GM21737 (cell line): ENCODE results near the gene ATP8B3.

Experiments used
- ATAC-seq: cut with Tn5 transposase; IDR thresholded peaks from one replicate; pipeline ENCODE4 v1.9.1; 2021; ENCODE audit warnings: mild to moderate bottlenecking, moderate library complexity; ENCODE audit not compliant: unreplicated experiment

Gene ATP8B3

DNA sequence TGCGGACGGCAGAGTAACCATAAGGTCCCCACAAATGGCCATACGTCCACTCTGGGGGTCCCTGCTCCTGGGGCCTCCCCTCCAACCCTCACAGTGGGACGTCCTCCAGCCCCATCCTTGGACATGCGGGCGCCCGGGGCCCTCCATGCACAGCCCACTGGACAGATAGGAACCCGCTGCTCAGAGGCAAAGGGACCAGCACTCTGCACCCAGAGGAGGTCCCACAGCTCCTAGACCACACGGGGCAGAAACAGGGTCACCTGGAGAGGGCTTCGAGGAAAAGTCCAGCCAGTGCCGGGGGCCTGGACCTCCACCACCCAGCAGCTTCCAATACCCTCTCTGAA lies 25.1 kb upstream of the ATP8B3 start:
- no peak for ATAC-seq

DNA sequence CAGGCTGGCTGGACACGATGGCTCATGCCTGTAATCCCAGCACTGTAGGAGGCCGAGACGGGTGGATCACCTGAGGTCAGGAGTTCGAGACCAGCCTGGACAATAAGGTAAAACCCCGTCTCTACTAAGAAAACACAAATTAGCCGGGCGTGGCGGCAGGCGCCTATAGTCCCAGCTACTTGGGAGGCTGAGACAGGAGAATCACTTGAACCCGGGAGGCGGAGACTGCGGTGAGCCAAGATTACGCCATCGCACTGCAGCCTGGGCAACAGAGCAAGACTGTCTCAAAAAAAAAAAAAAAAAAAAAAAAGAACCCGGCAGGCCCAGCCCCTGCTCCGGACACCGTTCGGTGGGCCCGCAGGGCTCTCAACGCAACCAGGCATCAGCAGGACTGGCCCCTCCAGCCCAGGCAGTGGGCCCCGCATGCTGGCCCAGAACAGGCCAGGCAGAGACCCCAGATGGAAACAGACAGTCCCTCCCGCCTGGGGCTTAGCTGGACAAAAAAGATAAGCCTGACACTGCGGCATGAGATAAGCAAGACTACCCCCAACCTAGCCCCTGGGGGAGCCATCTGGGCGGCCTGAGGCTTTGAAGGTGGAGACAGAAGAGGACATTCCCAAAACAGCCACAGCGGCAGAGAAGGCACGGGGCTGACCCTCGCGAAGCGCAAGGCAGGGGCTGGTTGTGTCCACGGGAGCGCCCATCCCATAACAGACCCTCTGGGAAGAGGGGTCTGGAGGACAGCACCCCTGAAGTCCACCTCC lies 24.6 kb upstream of the ATP8B3 start:
- ATAC-seq = no peak

DNA sequence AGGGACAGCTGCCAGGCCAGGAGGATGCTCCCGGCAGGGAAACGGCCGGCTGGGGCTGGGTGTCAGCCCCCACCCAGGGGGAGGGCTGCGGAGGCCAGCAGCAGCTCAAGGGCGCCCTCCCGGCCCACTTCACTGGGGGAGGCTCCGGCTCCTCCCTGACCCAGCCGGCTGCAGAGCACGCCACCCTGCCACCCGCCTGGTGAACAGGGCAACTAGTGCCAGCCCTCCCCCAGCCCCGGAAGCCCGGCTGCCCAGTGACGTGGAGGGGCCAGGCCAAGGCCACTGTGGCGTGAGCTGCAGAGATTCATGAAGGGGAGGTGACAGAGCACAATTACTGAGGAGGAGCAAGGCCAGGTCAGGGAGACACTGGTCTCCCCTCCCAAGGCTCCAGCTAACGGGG lies 21.5 kb upstream of the ATP8B3 start:
- no peak for ATAC-seq

DNA sequence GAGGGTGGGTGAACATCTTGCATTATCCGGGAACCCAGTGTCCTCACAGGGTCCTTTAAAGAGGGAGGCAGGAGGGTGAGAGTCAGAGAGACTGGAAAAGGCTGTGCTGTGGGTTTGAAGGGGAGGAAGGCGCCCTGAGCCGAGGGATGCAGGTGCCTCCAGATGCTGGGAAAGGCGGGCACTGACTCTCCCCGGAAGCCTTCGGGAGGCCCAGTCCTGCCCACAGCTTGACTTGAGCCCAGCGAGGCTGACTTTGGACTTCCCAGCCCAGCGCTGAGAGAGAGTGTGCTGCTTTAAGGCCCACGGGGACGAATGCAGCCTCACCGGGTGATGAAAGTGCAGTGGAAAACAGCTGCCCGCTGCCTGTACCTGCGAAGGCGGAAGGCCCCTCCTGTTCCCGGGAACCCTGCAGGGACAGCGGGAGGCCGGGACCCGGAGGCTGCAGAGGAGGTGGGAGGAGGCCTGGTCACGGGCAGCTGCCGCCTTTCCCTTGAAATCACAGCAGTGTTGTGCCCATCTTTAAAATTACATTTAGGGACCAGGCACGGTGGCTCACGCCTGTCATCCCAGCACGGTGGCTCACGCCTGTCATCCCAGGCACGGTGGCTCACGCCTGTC lies 20.1 kb upstream of the ATP8B3 start:
- ATAC-seq = no peak

DNA sequence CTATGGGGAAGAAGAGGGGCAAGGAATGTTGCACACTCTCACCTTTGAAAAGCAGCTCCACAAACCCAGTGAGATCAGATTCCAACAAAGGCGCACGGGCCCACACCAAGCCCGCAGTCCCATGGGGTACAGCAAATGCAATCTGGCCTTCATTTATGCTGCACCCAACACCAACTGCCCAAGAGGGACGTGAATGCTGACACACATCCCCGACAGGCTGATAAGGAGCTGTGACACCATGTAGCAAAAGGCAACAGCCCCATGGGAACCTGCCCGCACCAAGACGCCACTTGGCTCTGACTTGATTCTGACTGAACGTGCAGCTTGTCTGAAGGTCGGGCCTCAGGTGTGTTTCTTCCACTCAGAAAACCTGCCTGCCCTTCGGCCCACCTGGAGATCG lies 18.9 kb upstream of the ATP8B3 start:
- ATAC-seq = no peak

DNA sequence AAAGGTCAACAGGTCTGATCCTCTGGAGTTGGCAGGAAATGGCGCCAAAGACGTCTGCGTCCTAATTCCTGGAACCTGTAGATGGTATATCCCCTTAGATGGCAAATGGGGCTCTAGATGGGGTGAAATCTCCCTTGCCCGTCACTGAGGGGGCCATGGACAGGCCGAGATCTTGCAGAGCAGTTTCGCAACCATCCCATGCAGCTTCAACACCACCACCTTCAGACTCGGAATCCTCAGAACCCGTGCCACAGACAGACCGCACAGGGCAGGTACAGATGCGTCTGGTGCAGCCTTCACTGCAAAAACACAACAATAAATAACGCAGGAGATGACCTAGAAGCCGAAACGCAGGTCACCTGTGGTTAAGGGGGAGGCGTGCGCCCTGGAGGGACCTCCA lies 18.5 kb upstream of the ATP8B3 start:
- ATAC-seq = no peak

DNA sequence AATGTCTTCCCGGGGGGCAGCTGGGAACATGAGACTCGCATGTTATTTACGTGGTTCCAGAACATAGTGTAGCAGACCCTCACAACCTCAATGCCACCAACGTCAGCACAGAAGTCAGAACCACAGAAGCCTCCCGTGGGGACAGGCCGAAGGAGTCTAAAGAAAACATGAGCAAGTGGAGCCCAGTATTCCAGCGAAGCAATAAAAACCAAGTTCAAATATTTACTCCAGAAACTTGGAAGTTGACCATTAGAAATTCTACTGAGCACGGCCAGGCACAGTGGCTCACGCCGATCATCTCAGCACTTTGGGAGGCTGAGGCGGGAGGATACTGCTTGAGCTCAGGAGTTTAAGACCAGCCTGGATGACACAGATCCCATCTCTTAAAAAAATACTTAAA lies 17.9 kb upstream of the ATP8B3 start:
- no peak for ATAC-seq

DNA sequence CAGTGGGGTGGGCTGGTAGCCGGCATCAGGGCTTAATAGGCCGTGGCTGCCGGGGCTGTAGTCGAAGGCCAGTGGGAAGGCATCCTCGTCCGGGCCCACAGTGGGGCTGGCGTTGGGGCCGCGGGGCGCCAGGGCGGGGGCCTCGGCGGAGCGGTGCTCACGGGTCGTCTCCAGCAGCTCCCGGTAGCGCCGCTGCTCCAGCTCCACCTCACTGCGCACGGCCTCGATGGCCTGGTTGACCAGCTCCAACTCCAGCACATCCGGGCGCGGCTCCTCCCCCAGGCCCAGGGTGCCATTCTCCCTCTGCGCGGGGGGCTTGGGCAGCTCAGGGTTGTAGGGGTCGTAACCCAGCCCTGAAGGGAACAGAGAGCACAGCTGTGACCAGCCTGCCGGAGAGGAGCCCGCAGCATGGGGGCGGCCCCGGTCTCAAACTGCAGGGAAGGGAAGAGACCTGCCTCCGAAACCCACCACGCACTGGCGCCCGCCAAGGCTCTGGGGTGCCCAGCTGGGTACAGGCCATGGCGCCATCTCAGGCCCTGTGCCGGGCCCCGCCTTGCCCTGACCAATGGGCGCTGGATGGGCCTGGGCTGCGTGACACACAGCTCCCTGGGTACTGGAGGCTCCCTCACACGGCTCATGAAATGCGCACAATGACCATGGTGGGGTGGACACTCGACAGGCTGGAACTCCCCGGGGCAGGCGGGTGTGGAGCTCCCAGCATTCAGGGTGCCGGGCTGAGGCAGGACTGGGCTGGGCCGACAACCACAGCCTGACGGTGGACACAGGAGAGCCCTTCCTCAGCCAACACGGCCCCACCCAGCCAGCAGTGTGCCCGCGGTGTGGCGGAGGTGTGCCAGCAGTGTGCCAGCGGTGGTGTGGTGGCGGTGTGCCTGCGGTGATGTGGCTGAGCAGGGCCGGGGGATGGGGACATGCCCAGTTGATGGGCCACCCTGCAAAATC lies 16.5 kb upstream of the ATP8B3 start:
- ATAC-seq = no peak

DNA sequence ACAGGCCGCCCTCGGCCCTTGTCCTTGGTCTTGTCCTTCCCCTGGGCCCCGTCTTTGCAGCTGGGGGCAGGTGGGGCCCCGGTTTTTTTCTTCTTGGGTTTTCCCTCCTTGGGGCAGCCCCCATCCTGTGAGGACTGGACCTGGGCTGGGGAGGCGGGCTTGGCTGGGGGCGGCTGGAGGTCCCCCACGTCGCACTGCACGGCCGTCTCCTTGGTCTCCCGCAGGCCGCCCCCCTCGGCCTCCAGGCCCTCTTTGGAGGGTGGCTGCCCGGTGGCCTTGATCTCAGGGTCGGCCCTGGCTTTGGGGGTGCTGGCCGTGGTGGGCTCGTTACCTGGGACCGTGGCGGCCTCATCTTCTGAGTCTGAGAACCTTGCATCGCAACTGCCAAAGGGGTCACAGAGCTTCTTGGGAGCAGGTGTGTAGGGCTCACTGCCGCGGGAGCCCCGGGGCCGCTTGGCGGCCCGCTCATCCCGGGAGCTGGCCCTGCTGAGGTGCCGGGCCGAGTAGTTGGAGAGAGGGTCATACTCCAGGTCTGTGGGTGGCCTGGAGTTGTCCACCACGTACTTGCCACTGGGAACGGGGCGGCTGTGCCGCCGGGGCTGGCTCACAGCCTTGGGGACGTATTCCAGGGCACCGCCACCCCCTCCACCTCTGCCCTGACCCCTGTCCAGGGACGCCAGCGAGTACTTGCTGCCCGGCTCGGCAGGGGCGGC lies 15.6 kb upstream of the ATP8B3 start:
- ATAC-seq = no peak

DNA sequence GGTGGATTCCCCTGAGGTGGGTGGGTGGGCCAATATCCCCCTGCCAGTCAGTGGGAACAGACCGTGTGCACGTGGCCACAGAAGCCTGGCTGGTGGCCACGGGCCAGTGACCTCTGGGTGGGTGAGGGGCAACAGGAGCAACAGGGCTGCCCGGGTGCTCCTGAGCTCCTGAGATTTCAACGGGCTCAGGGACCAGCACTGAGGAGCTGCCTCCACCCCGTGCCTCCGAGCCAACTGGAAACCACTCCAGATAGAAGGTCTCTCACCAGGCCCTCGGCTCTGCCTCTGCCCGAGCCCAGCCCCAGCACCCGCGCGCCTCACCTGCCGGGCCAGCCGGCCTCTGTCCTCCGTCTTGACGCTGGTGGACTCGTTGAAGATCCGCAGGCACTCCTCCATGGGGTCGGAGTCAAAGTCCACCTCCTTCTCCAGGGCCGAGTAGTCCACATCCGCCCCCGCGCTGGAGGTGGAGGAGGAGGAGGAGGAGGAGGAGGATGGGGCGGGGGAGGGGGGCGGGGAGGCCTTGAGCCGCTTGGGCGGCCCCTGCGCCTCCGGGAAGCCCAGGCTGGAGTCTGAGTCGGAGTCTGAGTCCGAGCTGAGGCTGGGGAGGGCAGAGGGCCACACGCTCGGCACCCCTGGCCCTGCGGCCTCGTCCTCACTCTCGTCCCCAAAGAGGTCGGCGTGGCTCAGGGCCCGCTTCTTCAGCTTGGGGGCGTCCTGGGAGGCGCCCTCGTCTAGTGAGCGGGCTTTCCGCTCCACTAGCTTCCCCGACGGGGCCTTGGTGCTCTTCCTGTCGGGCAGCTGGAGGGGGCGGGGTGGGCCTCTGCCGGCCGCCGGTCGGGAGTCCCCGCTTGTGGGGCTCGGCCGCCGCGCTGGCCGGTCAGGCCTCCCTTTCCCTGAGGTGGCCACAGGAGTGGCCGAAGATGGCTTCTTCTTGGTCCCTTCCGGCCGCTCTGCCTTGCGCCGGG lies 14.8 kb upstream of the ATP8B3 start:
- ATAC-seq = no peak

GRCh38 chr19:1825909-1826556 lies 14.0 kb upstream of the ATP8B3 start:
- ATAC-seq = no peak

DNA sequence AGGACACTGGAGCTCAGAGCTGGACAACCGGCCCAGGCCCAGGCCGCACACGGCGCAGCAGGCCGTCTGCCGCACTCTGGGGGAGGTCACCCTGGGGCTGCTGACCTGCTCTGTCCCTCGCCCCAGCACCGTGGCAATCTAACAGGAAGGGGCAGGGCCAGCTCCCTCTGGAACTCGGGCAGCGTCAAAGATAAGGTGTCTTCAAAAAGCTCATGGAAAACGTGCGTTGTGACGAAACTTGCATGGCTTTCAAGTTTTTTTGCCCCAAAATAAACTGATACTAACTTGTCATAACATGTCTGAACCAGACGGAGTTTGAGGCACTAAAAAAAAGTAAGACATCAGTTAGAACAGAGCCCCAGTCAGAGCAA lies 12.2 kb upstream of the ATP8B3 start:
- no peak for ATAC-seq

DNA sequence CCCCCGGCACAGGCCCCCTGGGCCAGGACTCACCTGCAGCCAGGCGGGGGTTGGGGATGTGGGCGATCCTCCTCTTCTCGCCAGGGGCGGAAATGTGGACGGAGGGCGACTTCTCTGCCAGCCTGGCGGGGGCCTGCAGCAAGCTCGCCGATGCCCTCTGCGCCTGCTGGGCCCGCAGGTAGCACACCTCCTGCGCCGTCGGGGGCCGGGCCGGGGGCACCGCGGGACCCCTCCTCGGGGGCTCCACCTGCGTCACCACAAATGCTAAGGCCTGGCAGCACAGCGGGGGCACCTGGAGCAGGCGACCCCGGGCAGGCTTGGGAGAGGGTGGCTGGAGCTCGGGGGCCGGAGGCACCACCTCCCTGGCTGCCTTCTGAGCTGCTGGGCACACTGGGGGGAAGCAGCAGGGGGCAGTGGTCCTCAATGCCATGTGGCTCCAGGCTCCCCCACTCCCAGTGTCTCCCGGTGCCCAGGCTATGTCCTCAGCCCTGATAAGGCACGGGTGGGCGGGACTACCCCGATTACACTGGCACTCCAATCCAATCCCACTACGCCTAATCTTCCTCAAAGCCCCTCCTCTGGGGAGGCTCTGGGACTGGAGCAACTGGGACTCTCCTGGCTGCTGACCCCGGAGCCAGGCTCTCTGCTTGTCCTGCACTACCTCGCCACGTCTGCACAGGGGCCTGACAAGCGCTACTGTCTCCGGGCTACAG lies 11.6 kb upstream of the ATP8B3 start:
- no peak for ATAC-seq

- no peak for ATAC-seq
Observed at GRCh38 chr19:1823020-1823419, 10.9 kb upstream of the ATP8B3 start.

DNA sequence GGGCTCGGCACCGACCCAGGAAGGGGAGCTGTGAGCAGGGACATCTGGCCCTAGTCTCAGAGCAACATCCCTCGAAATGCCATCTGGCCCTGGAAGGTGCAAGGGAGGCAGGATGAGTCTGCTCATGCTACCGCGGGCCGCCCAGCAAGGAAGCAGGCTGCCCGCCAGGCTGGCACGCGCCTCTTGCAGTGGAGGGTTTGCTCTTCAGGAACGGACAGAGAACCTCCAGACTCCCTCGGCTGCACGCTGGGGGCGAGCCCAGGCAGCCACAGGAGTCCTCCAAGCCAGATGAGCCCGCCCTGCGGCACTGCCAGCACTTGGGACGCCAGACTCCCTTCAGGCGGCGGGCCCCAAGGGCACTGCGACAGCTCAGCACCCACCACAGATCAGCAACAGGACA lies 10.1 kb upstream of the ATP8B3 start:
- no peak for ATAC-seq

DNA sequence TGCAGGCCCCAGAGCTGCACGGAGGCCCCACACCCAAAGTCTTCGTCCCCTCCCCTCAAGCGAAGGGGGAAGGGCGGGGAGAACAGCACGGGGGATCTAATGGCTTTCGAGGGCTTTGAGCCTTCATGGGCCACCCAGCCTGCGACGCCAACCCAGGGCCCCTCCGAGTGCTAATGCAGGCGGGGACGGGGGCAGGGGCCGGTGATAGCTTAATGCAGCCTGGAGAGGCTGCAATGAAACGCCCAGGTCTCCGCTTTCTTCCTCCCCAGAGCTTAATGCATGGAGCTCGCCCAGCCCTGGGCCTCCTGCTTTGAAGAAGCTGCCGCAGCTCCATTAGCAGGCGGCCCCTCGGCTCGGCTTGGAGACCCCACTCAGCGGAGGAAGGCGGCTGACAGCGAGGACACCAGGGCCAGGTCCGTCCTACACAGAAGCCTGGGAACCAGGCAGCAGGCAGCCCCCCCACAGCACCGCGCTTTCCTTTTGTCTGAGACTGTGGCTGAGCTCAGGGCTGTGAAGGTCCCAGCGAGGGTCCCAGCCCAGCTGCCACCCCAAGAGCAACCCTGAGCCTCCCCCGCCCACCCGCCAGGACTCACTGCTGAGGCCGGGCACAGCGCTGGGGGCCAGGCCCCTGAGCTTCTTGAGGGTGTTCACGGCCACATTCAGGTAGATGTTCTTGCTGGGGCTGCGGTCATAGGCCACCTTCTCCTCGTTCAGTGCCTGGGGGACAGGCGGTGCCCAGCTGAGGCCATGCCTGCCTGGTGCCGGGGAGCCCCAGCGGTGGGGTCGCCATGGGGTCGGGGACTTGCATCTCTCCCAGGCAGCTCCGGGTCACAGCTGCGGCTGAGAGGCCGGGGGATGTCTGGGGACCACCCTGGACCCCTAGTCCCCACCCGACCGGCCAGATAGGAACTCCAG lies 7.5 kb upstream of the ATP8B3 start:
- no peak for ATAC-seq

- ATAC-seq = no peak
Observed at GRCh38 chr19:1818549-1819195, 6.6 kb upstream of the ATP8B3 start.
